ENCODE measurements around the gene PRKCI. TPM values are rescaled to one million over a fixed set of nuclear protein-coding genes. Genes with fewer than 3 reads are reported as not detected.

The PRKCI gene
- total RNA-seq, 4 donors from 2014 or later = 38.6 to 123 (median 50.2) TPM

DNA sequence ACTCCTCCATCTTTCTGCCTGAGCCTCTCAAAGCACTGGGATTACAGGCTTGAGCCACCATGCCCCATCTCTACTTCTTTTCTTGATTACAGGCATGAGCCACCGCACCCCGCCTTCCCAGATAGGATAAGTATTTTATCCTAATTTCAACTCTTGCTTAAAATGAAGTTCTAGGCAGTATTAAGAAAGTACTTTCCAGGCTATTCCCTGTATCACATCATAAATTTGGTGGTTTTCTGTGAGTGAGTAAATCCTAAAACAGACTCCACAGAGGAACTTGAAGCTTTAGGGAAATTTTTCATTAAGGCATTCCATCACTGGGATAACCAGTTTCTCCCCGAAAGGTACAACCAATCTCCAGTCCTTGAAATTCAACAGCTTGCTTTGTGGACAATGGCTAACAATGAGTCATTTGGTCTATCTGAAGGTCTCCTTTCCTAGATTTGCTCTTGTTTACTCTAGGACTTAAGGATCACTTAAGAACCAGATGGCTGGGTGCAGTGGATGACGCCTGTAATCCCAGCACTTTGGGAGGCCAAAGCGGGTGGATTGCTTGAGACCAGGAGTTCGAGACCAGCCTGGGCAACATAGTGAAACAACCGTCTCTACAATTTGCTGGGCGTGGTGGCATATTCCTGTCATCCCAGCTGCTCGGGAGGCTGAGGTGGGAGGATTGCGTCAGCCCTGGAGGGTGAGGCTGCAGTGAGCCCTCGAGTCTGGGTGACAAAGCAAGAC, 85.6 kb downstream of the PRKCI start:
- H3K4me3 ChIP-seq (ENCODE audit: low read depth, poor library complexity, severe bottlenecking) = no peak overlapping the region
- WGBS, 2 donors = 91 to 93% methylated on average over 11 of the region's 11 CpGs
- DNase-seq (ENCODE audit: low spot score in 2 of 2) = no peak
- TF ChIP-seq, protein P1, sequence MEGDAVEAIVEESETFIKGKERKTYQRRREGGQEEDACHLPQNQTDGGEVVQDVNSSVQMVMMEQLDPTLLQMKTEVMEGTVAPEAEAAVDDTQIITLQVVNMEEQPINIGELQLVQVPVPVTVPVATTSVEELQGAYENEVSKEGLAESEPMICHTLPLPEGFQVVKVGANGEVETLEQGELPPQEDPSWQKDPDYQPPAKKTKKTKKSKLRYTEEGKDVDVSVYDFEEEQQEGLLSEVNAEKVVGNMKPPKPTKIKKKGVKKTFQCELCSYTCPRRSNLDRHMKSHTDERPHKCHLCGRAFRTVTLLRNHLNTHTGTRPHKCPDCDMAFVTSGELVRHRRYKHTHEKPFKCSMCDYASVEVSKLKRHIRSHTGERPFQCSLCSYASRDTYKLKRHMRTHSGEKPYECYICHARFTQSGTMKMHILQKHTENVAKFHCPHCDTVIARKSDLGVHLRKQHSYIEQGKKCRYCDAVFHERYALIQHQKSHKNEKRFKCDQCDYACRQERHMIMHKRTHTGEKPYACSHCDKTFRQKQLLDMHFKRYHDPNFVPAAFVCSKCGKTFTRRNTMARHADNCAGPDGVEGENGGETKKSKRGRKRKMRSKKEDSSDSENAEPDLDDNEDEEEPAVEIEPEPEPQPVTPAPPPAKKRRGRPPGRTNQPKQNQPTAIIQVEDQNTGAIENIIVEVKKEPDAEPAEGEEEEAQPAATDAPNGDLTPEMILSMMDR (IDR thresholded peaks at IDR 0.05) = no peak
- TF ChIP-seq POLR2A (IDR thresholded peaks at IDR 0.05) = no peak
- intact Hi-C loops (cut with DNase I; ENCODE audit: low total_unique reads) = no loop called here

DNA sequence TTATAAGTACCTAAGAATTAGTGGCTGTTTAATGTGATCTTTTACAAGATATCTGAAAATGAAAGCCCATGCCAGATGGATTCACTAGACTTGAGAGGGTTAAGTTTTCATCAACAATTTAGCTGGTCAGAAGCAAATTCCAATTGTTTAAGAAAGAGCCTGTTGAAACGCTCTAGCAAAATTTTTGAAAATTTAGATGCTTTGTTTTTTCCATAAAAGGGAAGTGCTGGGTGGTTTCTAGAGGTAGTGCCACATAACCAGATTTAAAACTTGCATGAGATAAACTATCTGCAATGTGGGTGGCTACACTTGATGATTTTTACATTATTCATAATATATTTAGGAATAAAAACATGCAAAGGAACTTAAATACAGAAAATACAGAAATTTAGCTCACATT, 86.8 kb downstream of the PRKCI start:
- DNase-seq (ENCODE audit: low spot score in 2 of 2) = no peak
- 47 to 49% methylated on average over 1 of the region's 1 CpG for WGBS, 2 donors
- intact Hi-C loops (cut with DNase I; ENCODE audit: low total_unique reads) = no loop called here
- no peak overlapping the region for H3K4me3 ChIP-seq (ENCODE audit: low read depth, poor library complexity, severe bottlenecking)
- TF ChIP-seq POLR2A (IDR thresholded peaks at IDR 0.05) = no peak
- TF ChIP-seq, protein P1 (IDR thresholded peaks at IDR 0.05) = no peak

DNA sequence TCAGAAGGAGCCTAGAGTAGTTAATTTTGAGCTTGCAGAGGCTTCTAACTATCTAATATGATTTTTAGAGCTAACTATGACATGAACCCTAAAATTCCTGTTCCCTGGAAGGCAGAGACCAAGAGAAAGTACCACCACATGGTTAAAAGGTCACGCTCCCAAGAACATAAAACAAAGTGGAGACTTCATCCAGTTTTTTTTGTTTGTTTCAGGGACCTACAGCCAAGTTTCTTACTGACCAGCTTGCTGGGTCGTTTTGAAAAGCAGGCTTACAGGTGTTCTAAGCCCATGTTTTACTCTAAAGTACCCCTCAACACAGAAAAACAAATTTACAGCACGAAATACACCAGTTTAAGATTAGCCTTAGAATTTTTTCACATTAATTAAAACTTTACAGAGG, 95.7 kb downstream of the PRKCI start:
- DNase-seq (ENCODE audit: low spot score in 2 of 2) = no peak
- H3K4me3 ChIP-seq (ENCODE audit: low read depth, poor library complexity, severe bottlenecking) = no peak overlapping the region

DNA sequence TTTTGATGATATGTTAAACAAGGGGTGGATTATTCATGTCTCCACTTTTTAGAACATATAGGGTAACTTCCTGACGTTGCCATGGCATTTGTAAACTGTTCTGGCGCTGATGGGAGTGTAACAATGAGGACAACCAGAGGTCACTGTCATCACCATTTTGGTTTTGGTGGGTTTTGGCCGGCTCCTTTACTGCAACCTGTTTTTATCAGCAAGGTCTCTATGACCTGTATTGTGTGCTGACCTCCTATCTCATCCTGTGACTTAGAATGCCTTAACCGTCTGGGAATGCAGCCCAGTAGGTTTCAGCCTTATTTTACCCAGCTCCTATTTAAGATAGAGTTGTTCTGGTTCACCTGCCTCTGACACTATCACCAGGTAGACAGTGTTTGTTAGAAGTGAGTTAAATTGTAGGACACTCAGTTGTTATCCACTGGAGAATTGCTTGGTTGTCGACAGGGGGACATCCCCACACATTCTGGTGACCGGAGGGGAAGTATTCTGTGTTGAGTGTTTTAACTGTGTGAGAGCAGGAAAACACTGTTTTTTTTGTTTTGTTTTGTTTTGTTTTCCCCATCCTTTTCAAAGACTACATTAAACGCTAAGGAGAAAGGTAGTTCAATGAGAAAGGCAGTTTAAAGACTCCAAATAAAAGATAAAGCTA, 98.4 kb downstream of the PRKCI start:
- DNase-seq (ENCODE audit: low spot score in 2 of 2) = no peak
- no peak overlapping the region for H3K4me3 ChIP-seq (ENCODE audit: low read depth, poor library complexity, severe bottlenecking)
- WGBS, 2 donors = 74 to 81% methylated on average over 7 of the region's 7 CpGs
- no peak for TF ChIP-seq POLR2A (IDR thresholded peaks at IDR 0.05)
- TF ChIP-seq, protein P1 (IDR thresholded peaks at IDR 0.05) = no peak
- intact Hi-C loops (cut with DNase I; ENCODE audit: low total_unique reads) = no loop called here

More for the DNA sequence above, 95.7 kb downstream of the PRKCI start:
- TF ChIP-seq, protein P1 (IDR thresholded peaks at IDR 0.05) = no peak
- TF ChIP-seq POLR2A (IDR thresholded peaks at IDR 0.05) = no peak
- intact Hi-C loops (cut with DNase I; ENCODE audit: low total_unique reads) = no loop called here
- WGBS, 2 donors = 77 to 78% methylated on average over 3 of the region's 3 CpGs

DNA sequence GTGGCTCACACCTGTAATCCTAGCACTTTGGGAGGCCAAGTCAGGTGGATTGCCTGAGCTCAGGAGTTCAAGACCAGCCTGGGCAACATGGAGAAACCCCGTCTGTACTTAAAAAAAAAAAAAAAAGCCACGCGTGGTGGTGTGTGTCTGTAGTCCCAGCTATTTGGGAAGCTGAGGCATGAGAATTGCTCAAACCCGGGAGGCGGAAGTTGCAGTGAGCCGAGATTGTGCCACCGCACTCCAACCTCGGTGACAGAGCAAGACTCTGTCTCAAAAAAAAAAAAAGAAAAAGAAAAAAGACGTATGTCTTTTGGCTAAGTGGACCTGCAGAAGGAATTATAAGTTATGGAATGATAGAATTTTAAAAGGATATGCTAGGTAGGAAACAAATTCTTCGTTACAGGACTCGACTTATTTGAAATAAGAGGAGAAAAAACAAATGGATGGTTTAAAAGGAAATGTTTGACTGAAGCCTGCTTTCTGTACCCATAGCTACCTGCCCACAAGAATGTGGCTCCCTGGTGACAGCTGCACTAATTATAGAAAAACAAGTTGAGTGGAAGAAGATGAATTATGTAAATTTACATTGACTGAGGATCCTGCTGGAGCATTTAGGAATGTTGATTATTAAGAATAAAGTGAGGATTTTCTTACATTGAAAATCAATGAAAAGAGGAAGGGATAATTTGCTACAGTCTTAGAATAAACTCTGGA, 99.3 kb downstream of the PRKCI start:
- 83 to 87% methylated on average over 11 of the region's 11 CpGs for WGBS, 2 donors
- no peak for TF ChIP-seq POLR2A (IDR thresholded peaks at IDR 0.05)
- TF ChIP-seq, protein P1 (IDR thresholded peaks at IDR 0.05) = no peak
- intact Hi-C loops (cut with DNase I; ENCODE audit: low total_unique reads) = no loop called here
- no peak for DNase-seq (ENCODE audit: low spot score in 2 of 2)
- H3K4me3 ChIP-seq (ENCODE audit: low read depth, poor library complexity, severe bottlenecking) = no peak overlapping the region

Data from lower leg skin (tissue), 4 donors.